Loucy (cell line): ENCODE measurements around the gene VPS37C.

ENCODE experiments used
- CTCF ChIP-seq: fragments of 200-600 bp; sonication (generic); conservative IDR thresholded peaks from 2 replicates; pipeline ENCODE4 v1.5.1; 2014; ENCODE audit warnings: mild to moderate bottlenecking, antibody characterized with exemption, low read length
- EZH2phosphoT487 ChIP-seq: fragments of 200-600 bp; IDR thresholded peaks from 2 replicates; pipeline ENCODE4 v1.6.1; 2018; ENCODE audit warnings: antibody characterized with exemption, mild to moderate bottlenecking, moderate library complexity, borderline replicate concordance

GRCh38 chr11:61114913-61115312 lies 46.3 kb downstream of the VPS37C start:
- no peak for TF ChIP-seq CTCF
- TF ChIP-seq EZH2phosphoT487, result no peak
